Activated gamma-delta T cell treated with anti-CD3 and anti-CD28 coated beads, Interleukin-2, amount 50 U/mL, for 16 hours (primary cell): Measurements from ENCODE around the gene ESYT3.
"Not testable (repeated sequence)": the region's sequence is repeated elsewhere in the genome, so short reads cannot be mapped to it uniquely, and the experiment has no call there.

Experiments
- DNase-seq: peaks from one replicate; pipeline ENCODE4 v3.0.0-alpha.2; 2020; ENCODE audit warnings: low read depth

Gene ESYT3

DNA sequence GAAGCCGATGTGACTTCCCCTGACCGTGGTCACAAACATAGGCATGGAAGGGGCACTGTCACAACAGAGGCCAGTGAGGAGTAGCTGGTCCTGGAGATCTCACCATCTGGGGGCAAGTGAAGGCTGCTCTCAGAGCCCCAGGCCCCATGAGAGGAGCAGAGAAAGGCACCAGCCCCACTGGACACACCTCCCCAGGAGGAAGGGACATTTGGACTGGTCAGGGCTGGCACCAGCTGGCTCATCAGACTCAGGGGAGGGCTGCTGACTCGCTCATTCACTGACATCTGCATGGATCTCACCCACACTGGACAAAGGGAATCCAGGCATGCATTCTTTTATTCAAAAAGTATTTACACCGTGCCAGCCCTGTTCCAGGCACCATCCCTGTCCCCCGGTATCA lies 26.8 kb downstream of the ESYT3 start:
- DNase-seq: no peak

GRCh38 chr3:138461896-138462295 lies 27.5 kb downstream of the ESYT3 start:
- DNase-seq: no peak

- no peak for DNase-seq
Measured at GRCh38 chr3:138463724-138464490, 29.5 kb downstream of the ESYT3 start.

GRCh38 chr3:138464491-138464860 lies 30.1 kb downstream of the ESYT3 start:
- no peak for DNase-seq

DNA sequence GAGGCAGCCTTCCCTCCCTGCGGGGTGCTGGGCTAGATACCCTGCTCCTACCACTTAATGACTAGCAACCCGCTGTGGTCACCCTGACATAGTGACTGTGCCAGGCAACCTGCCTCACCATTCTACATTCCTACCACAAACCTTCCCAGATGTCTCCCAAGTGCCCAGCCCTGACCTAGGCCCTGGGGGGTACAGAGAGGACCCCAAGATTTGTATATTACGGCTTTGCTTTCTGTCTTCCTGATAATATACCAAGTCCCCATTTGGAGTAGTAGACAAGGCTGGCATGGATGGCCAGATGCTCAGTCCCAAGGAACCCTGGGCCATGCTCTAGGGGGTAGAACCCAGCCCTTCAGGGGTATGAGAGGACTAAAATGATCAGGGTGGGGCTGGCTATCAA lies 31.0 kb downstream of the ESYT3 start:
- DNase-seq: no peak

DNA sequence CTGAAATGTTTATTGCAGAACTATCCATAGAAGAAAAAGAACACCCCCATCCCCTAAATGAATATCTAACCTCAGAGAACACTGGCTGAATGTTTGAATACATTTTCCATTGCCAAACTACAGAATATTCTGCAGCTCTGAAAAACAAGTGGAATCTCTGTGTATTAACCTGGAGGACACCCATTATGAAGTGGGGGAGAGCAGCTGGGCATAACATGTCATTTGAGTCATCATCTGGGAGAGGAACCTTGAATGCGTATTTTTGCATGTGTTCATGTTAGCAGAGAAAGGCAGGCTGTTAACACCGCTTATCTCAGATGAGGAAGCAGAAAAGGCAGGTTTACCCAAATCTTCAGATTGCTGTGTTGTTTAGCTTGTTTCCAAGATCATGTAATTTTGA lies 31.5 kb downstream of the ESYT3 start:
- no peak for DNase-seq

GRCh38 chr3:138467931-138468330 lies 33.5 kb downstream of the ESYT3 start:
- DNase-seq: no peak

DNA sequence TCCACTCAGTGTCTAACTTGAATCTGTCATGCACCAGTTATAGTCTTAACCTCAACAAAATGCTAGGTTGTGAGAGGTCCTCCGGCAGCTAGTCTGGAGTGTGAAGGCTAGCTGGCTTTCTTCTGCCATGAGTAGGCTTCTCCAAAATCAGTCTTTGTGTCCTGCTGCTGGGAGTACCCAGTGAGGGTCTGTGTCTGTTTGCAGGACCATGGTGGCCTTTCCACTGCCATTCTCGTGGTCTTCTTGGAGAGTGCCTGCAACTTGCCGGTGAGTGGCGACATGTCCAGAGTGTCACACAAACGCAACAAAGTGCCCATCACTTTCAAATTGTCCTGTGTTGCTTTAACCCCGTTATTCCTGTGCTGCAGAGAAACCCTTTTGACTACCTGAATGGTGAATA lies 34.0 kb downstream of the ESYT3 start:
- no peak for DNase-seq

- DNase-seq: no peak
Measured at GRCh38 chr3:138468886-138469285, 34.5 kb downstream of the ESYT3 start.

- no peak for DNase-seq
Measured at GRCh38 chr3:138469874-138470273, 35.5 kb downstream of the ESYT3 start.

DNA sequence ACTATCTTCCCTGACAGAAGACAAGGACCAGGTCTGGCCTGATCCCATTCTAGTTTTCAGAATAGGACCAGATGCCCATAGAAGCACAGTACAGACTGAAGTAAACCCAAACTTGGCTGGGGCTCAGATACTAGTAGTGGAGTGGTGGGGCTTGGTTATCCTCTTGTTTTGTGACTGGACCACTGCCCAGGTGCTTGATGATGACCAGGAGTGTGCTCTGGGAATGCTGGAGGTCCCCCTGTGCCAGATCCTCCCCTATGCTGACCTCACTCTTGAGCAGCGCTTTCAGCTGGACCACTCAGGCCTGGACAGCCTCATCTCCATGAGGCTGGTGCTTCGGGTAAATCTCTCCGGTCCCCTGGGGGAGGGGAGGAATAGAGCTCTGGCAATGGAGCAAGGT lies 36.3 kb downstream of the ESYT3 start:
- no peak for DNase-seq

GRCh38 chr3:138471481-138471880 lies 37.1 kb downstream of the ESYT3 start:
- no peak for DNase-seq

GRCh38 chr3:138472141-138472825 lies 37.9 kb downstream of the ESYT3 start:
- no peak for DNase-seq

DNA sequence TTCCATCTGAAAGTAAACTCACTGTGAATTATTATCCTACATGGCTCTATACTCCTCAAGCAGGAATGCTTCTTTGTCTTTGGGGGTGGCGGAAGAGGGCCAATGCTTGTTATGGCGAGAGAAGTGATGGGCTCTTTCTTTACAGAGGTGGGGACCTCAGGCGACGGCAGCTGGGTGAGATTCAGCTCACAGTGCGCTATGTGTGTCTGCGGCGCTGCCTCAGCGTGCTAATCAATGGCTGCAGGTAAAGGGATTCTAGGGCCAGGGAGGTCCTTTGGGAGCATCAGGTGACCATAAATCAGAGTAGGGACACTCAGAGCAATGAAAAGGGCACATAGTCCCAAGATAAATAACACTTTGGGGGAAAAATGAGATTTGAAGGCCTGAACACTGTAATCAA lies 39.0 kb downstream of the ESYT3 start:
- no peak for DNase-seq

DNA sequence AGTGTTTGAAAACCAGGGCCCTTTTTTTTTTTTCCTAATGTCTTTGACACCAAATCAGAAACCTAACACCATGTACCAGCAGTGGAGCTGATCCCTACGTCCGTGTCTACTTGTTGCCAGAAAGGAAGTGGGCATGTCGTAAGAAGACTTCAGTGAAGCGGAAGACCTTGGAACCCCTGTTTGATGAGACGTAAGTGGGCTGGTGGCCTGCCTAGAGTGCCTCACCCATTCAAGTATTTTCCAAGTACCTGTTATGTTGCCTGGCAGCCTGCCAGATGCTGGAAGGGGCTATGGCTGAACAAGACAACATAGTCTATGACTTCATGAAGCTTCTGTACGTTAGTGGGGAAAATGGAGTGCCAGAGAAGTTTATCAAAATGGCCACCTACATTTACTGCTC lies 39.7 kb downstream of the ESYT3 start:
- no peak for DNase-seq

DNA sequence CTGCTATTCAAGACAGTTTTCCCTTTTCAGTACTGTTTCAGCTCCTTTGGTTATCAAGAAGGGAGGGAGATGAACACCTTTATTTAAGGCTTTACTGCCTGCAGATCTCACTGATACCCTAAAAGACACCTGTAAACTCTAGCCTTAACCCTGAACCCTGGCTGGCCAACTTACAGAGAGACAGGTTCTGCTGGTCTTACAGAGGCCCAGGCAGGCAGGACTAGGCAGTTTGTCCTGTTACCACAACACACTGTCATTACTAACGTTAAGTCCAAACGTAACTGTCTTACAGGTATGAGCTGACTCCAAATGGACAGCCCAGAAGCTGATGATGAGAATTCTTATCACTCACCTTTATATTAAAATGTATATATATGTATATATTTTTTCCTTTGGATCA lies 42.1 kb downstream of the ESYT3 start:
- no peak for DNase-seq

- no peak for DNase-seq
Measured at GRCh38 chr3:138477120-138477519, 42.7 kb downstream of the ESYT3 start.

- DNase-seq: no peak
Measured at GRCh38 chr3:138477801-138478200, 43.4 kb downstream of the ESYT3 start.

- no peak for DNase-seq
Measured at GRCh38 chr3:138479438-138479863, 45.0 kb downstream of the ESYT3 start.

DNA sequence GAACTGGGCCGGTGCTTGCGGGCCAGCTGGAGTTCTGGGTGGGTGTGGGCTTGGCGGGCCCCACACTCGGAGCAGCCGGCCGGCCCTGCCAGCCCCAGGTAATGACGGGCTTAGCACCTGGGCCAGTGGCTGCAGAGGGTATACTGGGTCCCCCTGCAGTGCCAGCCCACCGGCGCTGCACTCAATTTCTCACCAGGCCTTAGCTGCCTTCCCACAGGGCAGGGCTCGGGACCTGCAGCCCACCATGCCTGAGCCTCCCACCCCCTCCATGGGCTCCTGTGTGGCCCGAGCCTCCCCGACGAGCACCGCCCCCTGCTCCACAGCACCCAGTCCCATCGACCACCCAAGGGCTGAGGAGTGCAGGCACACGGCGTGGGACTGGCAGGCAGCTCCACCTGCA lies 50.3 kb downstream of the ESYT3 start:
- DNase-seq: not testable (repeated sequence)

- not testable (repeated sequence) for DNase-seq
Measured at GRCh38 chr3:138486580-138486979, 52.2 kb downstream of the ESYT3 start.

DNA sequence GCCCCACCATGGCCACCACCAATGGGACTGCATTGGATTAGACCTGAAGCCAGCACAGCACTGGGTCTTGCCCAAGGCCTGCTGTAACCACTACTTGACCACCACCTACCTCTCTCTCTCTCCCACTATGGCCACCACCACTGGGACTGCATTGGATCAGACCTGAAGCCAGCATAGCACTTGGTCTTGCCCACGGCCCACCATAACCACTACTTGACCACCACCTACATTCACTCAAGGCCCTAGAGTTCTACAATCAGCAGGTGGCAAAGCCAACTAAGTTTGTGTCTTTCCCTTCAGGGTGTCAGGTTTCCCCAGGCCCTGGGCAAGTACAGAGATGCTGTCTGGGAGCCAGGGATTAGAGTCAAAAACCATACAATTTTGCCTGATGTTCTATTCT lies 57.6 kb downstream of the ESYT3 start:
- DNase-seq: no peak

DNA sequence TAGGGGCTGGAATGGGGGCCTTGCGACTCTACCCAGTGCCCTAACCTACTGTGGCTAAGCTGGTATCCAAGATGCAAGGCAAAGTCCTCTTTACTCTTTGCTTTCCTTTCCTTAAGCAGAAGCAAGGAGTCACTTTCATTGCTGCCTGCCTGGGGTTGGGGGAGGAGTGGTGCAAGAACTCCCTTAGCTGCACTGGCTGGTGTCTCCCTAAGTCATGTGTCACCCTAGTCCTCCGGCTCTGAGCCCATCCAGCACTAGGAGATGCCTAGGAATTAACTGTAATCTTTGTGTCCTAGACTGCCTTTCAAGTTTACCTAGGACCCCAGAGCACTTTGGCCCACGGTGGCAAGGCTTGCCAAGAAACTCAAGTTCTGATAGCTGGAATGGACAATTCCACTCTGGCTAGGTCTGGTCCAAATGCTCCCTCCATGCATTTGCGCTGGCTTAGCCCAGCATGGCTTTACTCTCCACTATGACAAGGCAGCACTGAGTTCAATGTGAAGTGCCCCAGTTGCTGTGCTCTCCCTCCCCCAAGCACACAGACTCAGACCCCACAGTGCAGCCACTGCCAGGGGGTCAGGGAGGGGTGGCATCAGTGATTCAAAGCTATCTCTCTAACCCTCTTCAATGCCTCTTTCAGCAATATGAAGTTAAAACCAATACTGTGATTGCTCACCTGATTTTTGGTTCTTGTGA lies 58.7 kb downstream of the ESYT3 start:
- DNase-seq: no peak
